IMR-90 (cell line): Measurements from ENCODE around the gene CTPS2. TPM values are rescaled to one million over a fixed set of nuclear protein-coding genes. Genes with fewer than 3 reads are reported as not detected.

Source experiments
- ATAC-seq: fragments of 200-7000 bp; cut with Tn5 transposase; 2 replicates; pipeline ENCODE4 v1.9.1; 2020; ENCODE audit warnings: low read depth, mild to moderate bottlenecking, moderate library complexity
- BruUV-seq: library from RNA; stranded (reverse); fragments of 400-500 nt; replicated peaks from 2 replicates; lab custom pipeline; 2021; lab: Mats Ljungman, UMichigan
- CTCF ChIA-PET: fragments of 300-600 bp; formaldehyde crosslinking; extraction: SDS; loops from one replicate; lab custom pipeline; 2021; ENCODE audit warnings: antibody characterized with exemption; lab: Yijun Ruan, JAX
- POLR2A ChIA-PET: fragments of 300-600 bp; sonication (Branson Sonifier 250); formaldehyde crosslinking; loops from one replicate; lab custom pipeline; 2022; ENCODE audit warnings: antibody characterized with exemption; ENCODE audit not compliant: unreplicated experiment; lab: Charles Lee
- DNase-seq: peaks from one replicate; pipeline ENCODE4 v3.0.0; 2013
- H2AFZ ChIP-seq: replicated peaks from 2 replicates; pipeline ENCODE3; 2013; ENCODE audit warnings: low read length, mild to moderate bottlenecking; ENCODE audit not compliant: poor library complexity
- H2AK5ac ChIP-seq: 2 replicates; pipeline ENCODE4 v1.6.1; 2013; ENCODE audit warnings: low read depth, low read length, inconsistent platforms
- H2AK9ac ChIP-seq: replicated peaks from 2 replicates; pipeline ENCODE3; 2013; ENCODE audit warnings: mild to moderate bottlenecking, low read depth, low read length, moderate library complexity; ENCODE audit not compliant: poor library complexity
- H2BK120ac ChIP-seq: 2 replicates; pipeline ENCODE4 v1.6.1; 2013; ENCODE audit warnings: low read depth, low read length, inconsistent platforms
- H2BK15ac ChIP-seq: 3 replicates; pipeline ENCODE4 v1.6.1; 2013; ENCODE audit warnings: low read depth, low read length, inconsistent platforms
- H2BK20ac ChIP-seq: 2 replicates; pipeline ENCODE4 v1.6.1; 2013; ENCODE audit warnings: low read depth, mild to moderate bottlenecking, inconsistent platforms, low read length, moderate library complexity
- H2BK5ac ChIP-seq: 2 replicates; pipeline ENCODE4 v1.6.1; 2013; ENCODE audit warnings: mild to moderate bottlenecking, low read depth, low read length, inconsistent platforms; ENCODE audit not compliant: poor library complexity, severe bottlenecking
- H3K14ac ChIP-seq: replicated peaks from 2 replicates; pipeline ENCODE4 v1.6.1; 2013; ENCODE audit warnings: low read depth, low read length, inconsistent platforms
- H3K18ac ChIP-seq: 2 replicates; pipeline ENCODE4 v1.6.1; 2013; ENCODE audit warnings: low read depth, low read length, control low read depth
- H3K23ac ChIP-seq: 2 replicates; pipeline ENCODE4 v1.6.1; 2013; ENCODE audit warnings: low read depth, low read length, inconsistent platforms
- H3K27ac ChIP-seq: 2 replicates; pipeline ENCODE4 v1.5.1; 2013; ENCODE audit warnings: mild to moderate bottlenecking, control low read depth, low read length; ENCODE audit not compliant: insufficient read depth
- H3K27me3 ChIP-seq: 2 replicates; pipeline ENCODE4 v1.6.1; 2013; ENCODE audit warnings: low read length; ENCODE audit not compliant: control insufficient read depth, insufficient read depth
- H3K36me3 ChIP-seq: 2 replicates; pipeline ENCODE4 v1.6.1; 2013; ENCODE audit warnings: low read length, mixed read lengths; ENCODE audit not compliant: control insufficient read depth, insufficient read depth
- H3K4ac ChIP-seq: 2 replicates; pipeline ENCODE4 v1.6.1; 2013; ENCODE audit warnings: low read depth, low read length, inconsistent platforms
- H3K4me1 ChIP-seq: 2 replicates; pipeline ENCODE4 v1.6.1; 2013; ENCODE audit warnings: low read length, mixed read lengths; ENCODE audit not compliant: control insufficient read depth, insufficient read depth
- H3K4me2 ChIP-seq: 2 replicates; pipeline ENCODE4 v1.6.1; 2013; ENCODE audit warnings: low read depth, mild to moderate bottlenecking, control low read depth, low read length, moderate library complexity
- H3K4me3 ChIP-seq: 2 replicates; pipeline ENCODE4 v1.5.1; 2013; ENCODE audit warnings: low read depth, mild to moderate bottlenecking, control low read depth, low read length, moderate library complexity; ENCODE audit not compliant: insufficient read depth
- H3K56ac ChIP-seq: 2 replicates; pipeline ENCODE4 v1.6.1; 2013; ENCODE audit warnings: low read length, inconsistent platforms; ENCODE audit not compliant: insufficient read depth; ENCODE audit errors: extremely low read depth
- H3K79me1 ChIP-seq, 2 experiments: 2 replicates each; pipeline ENCODE4 v1.6.1; 2013; ENCODE audit warnings: low read length in 2 of 2, inconsistent platforms in 1 of 2, low read depth in 1 of 2
- H3K9ac ChIP-seq: 2 replicates; pipeline ENCODE4 v1.6.1; 2013; ENCODE audit warnings: low read depth, low read length, control low read depth
- H3K9me1 ChIP-seq: 2 replicates; pipeline ENCODE4 v1.6.1; 2013; ENCODE audit warnings: low read length, inconsistent platforms; ENCODE audit not compliant: insufficient read depth
- H3K9me3 ChIP-seq: 2 replicates; pipeline ENCODE4 v1.6.1; 2013; ENCODE audit warnings: low read length; ENCODE audit not compliant: control insufficient read depth, insufficient read depth
- H4K20me1 ChIP-seq: 2 replicates; pipeline ENCODE4 v1.6.1; 2013; ENCODE audit warnings: low read length, inconsistent platforms; ENCODE audit not compliant: insufficient read depth
- H4K5ac ChIP-seq: 2 replicates; pipeline ENCODE4 v1.6.1; 2013; ENCODE audit warnings: mild to moderate bottlenecking, low read depth, low read length, control low read depth
- H4K8ac ChIP-seq, 2 experiments: 2 replicates each; pipeline ENCODE4 v1.6.1; 2013; ENCODE audit warnings: low read depth in 2 of 2, low read length in 2 of 2, control low read depth in 1 of 2, inconsistent platforms in 1 of 2
- H4K91ac ChIP-seq: 2 replicates; pipeline ENCODE4 v1.6.1; 2013; ENCODE audit warnings: low read depth, low read length, inconsistent platforms; ENCODE audit not compliant: insufficient read depth
- BHLHE40 ChIP-seq: fragments of 150-350 bp; IDR thresholded peaks from 2 replicates; pipeline ENCODE4 v1.6.1; 2016; ENCODE audit warnings: mild to moderate bottlenecking, low read depth, low read length
- CEBPB ChIP-seq: IDR thresholded peaks from 2 replicates; pipeline ENCODE4 v1.6.1; 2012; ENCODE audit warnings: low read depth, low read length, improper control_type of control experiment
- CHD1 ChIP-seq: IDR thresholded peaks from 2 replicates; pipeline ENCODE4 v1.6.1; 2012; ENCODE audit warnings: low read depth, low read length, improper control_type of control experiment
- ELK1 ChIP-seq: fragments of 150-350 bp; IDR thresholded peaks from 2 replicates; pipeline ENCODE4 v1.6.1; 2016; ENCODE audit warnings: low read depth, mild to moderate bottlenecking, low read length, moderate library complexity, borderline replicate concordance
- FOS ChIP-seq: fragments of 150-350 bp; IDR thresholded peaks from 2 replicates; pipeline ENCODE4 v1.6.1; 2016; ENCODE audit warnings: low read depth, low read length
- MAFK ChIP-seq: IDR thresholded peaks from 2 replicates; pipeline ENCODE4 v1.6.1; 2012; ENCODE audit warnings: low read depth, low read length, improper control_type of control experiment
- MAZ ChIP-seq: IDR thresholded peaks from 2 replicates; pipeline ENCODE4 v1.6.1; 2012; ENCODE audit warnings: low read depth, mild to moderate bottlenecking, low read length, improper control_type of control experiment, moderate library complexity, borderline replicate concordance
- MXI1 ChIP-seq: IDR thresholded peaks from 2 replicates; pipeline ENCODE4 v1.6.1; 2012; ENCODE audit warnings: low read depth, mild to moderate bottlenecking, low read length, moderate library complexity, borderline replicate concordance
- NFE2L2 ChIP-seq: fragments of 150-350 bp; IDR thresholded peaks from 2 replicates; pipeline ENCODE4 v1.6.1; 2016; ENCODE audit warnings: low read depth, mild to moderate bottlenecking, low read length
- POLR2A ChIP-seq: IDR thresholded peaks from 2 replicates; pipeline ENCODE4 v1.6.1; 2012; ENCODE audit warnings: mild to moderate bottlenecking, low read depth, low read length
- RAD21 ChIP-seq: IDR thresholded peaks from 2 replicates; pipeline ENCODE4 v1.6.1; 2012; ENCODE audit warnings: low read length, improper control_type of control experiment
- RCOR1 ChIP-seq: IDR thresholded peaks from 2 replicates; pipeline ENCODE4 v1.6.1; 2012; ENCODE audit warnings: mild to moderate bottlenecking, low read length, improper control_type of control experiment; ENCODE audit not compliant: insufficient replicate concordance
- RFX5 ChIP-seq: IDR thresholded peaks from 2 replicates; pipeline ENCODE4 v1.8.0; 2012; ENCODE audit warnings: low read depth, mild to moderate bottlenecking, low read length, moderate library complexity
- SMC3 ChIP-seq: fragments of 150-350 bp; IDR thresholded peaks from 2 replicates; pipeline ENCODE4 v1.6.1; 2016; ENCODE audit warnings: low read depth, mild to moderate bottlenecking, antibody characterized with exemption, low read length, moderate library complexity
- WGBS, 2 experiments: methylation state at CpG; one replicate each; pipeline versions ENCODE4 v1.1.5 to v1.1.7; 2013; ENCODE audit warnings: missing lambda C conversion rate in 2 of 2; ENCODE audit not compliant: insufficient read length in 1 of 2; ENCODE audit errors: extremely low coverage in 2 of 2; 5-methylcytosine and 5-hydroxymethylcytosine counted together
- dilution Hi-C: fragments of 300-500 bp; cut with HindIII; formaldehyde crosslinking; loops from one replicate; pipeline ENCODE4 v1.14.3; 2018; ENCODE audit warnings: low sequenced_read_pairs; ENCODE audit not compliant: unreplicated experiment
- in situ Hi-C: fragments of 300-500 bp; cut with MboI; formaldehyde crosslinking; loops from 3 replicates; pipeline ENCODE4 v1.14.3; 2019; ENCODE audit warnings: low sequenced_read_pairs, inconsistent platforms, mixed read lengths
- intact Hi-C: fragments of 100-400 bp; cut with micrococcal nuclease; formaldehyde crosslinking; loops from 2 replicates; pipeline ENCODE4 v1.10.0; 2022
- polyA plus RNA-seq, 3 experiments: library from polyadenylated mRNA; depleted of rRNA; stranded (reverse); fragments of >200 nt; gene quantifications; 2 replicates each; pipeline ENCODE4 v1.2.3, GENCODE V29; 2012; ENCODE audit warnings: low replicate concordance in 1 of 3
- total RNA-seq: library from RNA; depleted of rRNA; stranded (reverse); fragments of >200 nt; gene quantifications from 2 replicates; pipeline ENCODE4 v1.2.3, GENCODE V29; 2012
- TF ChIP-seq, protein P1 (sequence below): fragments of 150-350 bp; IDR thresholded peaks from 2 replicates; pipeline ENCODE4 v1.6.1; 2017; ENCODE audit warnings: mild to moderate bottlenecking, antibody characterized with exemption, low read length, low read depth
- TF ChIP-seq, protein P2 (sequence below): conservative IDR thresholded peaks from 2 replicates; pipeline ENCODE4 v1.5.1; 2012; ENCODE audit warnings: mild to moderate bottlenecking, low read depth, low read length, improper control_type of control experiment

Gene CTPS2
- total and polyA plus RNA-seq, 2 of the 4 experiments (the other 2 are of a cell fraction): 6.0 to 13.1 TPM

DNA sequence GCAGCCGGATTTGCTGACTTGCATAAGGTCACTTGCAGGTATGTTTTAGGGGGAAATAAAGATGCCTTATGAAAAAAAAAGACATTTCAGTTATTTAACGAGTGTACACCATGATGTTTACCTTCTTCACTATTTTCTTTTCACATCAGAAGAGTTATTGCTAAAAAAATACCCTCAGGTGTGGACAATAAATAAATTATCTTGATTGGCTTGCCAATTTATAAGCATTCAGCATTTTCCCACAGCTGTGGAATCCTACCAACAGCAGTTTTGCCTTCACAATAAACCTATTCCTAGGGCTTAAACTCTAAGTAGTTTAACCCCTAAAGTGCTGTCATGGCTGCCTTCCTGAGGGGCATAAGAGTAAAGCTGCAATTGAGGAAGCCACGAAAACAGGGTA lies 145.9 kb downstream of the CTPS2 start:
- dilution Hi-C loops: no loop called here
- no CpG with 5 or more reads among the region's 3 CpGs for WGBS, 2 experiments
- Histone ChIP-seq H3K56ac (no peak overlapping the region), H2AK9ac (no peak overlapping the region), H2BK15ac (no peak overlapping the region), H3K36me3 (no peaks in the 10 kb centered on the region), H3K23ac (no peak overlapping the region), H3K9me3 (no peaks in the 10 kb centered on the region), H4K20me1 (no peaks in the 10 kb centered on the region), H3K27ac (no peak overlapping the region), H2AK5ac (no peak overlapping the region), H3K9ac (no peak overlapping the region), H2BK20ac (no peak overlapping the region), H3K14ac (no peak overlapping the region), H3K9me1 (no peaks in the 10 kb centered on the region), H3K18ac (no peak overlapping the region), H4K8ac (no peak overlapping the region), H3K4me1 (no peaks in the 10 kb centered on the region), H3K4me2 (no peak overlapping the region), H3K79me1 (no peaks in the 10 kb centered on the region), H2BK5ac (no peak overlapping the region), H4K91ac (no peak overlapping the region), H3K27me3 (peaks cover 2% of the 10 kb centered on the region; the same call in 1 of the 2 replicates), H2AFZ (no peak overlapping the region), H3K4ac (no peak overlapping the region), H2BK120ac (no peak overlapping the region), H4K5ac (no peak overlapping the region), H3K4me3 (no peak overlapping the region)
- intact Hi-C loops: no loop called here
- POLR2A ChIA-PET: no interaction called here
- DNase-seq: no peak
- TF ChIP-seq SMC3: no peak
- TF ChIP-seq, protein P1, sequence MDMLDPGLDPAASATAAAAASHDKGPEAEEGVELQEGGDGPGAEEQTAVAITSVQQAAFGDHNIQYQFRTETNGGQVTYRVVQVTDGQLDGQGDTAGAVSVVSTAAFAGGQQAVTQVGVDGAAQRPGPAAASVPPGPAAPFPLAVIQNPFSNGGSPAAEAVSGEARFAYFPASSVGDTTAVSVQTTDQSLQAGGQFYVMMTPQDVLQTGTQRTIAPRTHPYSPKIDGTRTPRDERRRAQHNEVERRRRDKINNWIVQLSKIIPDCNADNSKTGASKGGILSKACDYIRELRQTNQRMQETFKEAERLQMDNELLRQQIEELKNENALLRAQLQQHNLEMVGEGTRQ: no peak
- no peak for TF ChIP-seq MXI1
- TF ChIP-seq CEBPB: no peak
- TF ChIP-seq MAZ: no peak
- TF ChIP-seq, protein P2, sequence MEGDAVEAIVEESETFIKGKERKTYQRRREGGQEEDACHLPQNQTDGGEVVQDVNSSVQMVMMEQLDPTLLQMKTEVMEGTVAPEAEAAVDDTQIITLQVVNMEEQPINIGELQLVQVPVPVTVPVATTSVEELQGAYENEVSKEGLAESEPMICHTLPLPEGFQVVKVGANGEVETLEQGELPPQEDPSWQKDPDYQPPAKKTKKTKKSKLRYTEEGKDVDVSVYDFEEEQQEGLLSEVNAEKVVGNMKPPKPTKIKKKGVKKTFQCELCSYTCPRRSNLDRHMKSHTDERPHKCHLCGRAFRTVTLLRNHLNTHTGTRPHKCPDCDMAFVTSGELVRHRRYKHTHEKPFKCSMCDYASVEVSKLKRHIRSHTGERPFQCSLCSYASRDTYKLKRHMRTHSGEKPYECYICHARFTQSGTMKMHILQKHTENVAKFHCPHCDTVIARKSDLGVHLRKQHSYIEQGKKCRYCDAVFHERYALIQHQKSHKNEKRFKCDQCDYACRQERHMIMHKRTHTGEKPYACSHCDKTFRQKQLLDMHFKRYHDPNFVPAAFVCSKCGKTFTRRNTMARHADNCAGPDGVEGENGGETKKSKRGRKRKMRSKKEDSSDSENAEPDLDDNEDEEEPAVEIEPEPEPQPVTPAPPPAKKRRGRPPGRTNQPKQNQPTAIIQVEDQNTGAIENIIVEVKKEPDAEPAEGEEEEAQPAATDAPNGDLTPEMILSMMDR: no peak
- no peak for TF ChIP-seq RCOR1
- TF ChIP-seq CHD1: no peak
- TF ChIP-seq BHLHE40: no peak
- TF ChIP-seq FOS: no peak
- no peak for TF ChIP-seq RAD21
- TF ChIP-seq MAFK: no peak
- no peak for TF ChIP-seq RFX5
- no peak for TF ChIP-seq POLR2A
- no peak for TF ChIP-seq NFE2L2
- TF ChIP-seq ELK1: no peak
- in situ Hi-C loops: no loop called here
- ATAC-seq: no peak
- CTCF ChIA-PET: interaction anchor here (0.6 kb wide), 1 partner anchor 379 kb away, joined by 3 read pairs; no protein-coding TSS in a partner anchor
- BruUV-seq: no TSS peak
